CD4-positive, alpha-beta T cell (primary cell): ENCODE data around the gene ANKRD40. TPM values are rescaled to one million over a fixed set of nuclear protein-coding genes. Genes with fewer than 3 reads are reported as not detected.

Source experiments
- ATAC-seq: fragments of 200-7000 bp; cut with Tn5 transposase; one replicate; pipeline ENCODE4 v1.10.0; 2022; ENCODE audit warnings: mild to moderate bottlenecking; ENCODE audit not compliant: poor library complexity
- CTCF ChIA-PET: fragments of 350-600 bp; sonication (Branson Sonifier 250); formaldehyde crosslinking; loops from one replicate; lab custom pipeline; 2021; ENCODE audit warnings: antibody characterized with exemption, inconsistent platforms; lab: Charles Lee
- POLR2A ChIA-PET: fragments of 350-600 bp; sonication (Branson Sonifier 250); formaldehyde crosslinking; loops from one replicate; lab custom pipeline; 2021; ENCODE audit warnings: antibody characterized with exemption, inconsistent platforms; lab: Charles Lee
- DNase-seq, 14 experiments: peaks; one replicate each; pipeline ENCODE4 v3.0.0-alpha.2; 2013 to 2020; ENCODE audit warnings: mixed read lengths in 2 of 14
- H3K27ac ChIP-seq, 2 donors: one replicate each; pipeline versions ENCODE4 v1.5.1 to v1.7.0; 2013; ENCODE audit warnings: low read length in 2 of 2, low read depth in 1 of 2, mild to moderate bottlenecking in 1 of 2
- H3K27me3 ChIP-seq, 2 experiments: 1 replicate in 1 of 2; 2 replicates in 1 of 2; pipeline versions ENCODE4 v1.6.1 to v1.7.0; 2013; ENCODE audit warnings: low read length in 2 of 2, control low read depth in 1 of 2, mild to moderate bottlenecking in 1 of 2, moderate library complexity in 1 of 2; ENCODE audit not compliant: insufficient read depth in 2 of 2, control insufficient read depth in 1 of 2
- H3K36me3 ChIP-seq: one replicate; pipeline ENCODE4 v1.6.1; 2013; ENCODE audit warnings: low read length, control low read depth; ENCODE audit not compliant: insufficient read depth
- H3K4me1 ChIP-seq: one replicate; pipeline ENCODE4 v1.6.1; 2013; ENCODE audit warnings: low read length, control low read depth; ENCODE audit not compliant: insufficient read depth
- H3K4me3 ChIP-seq: one replicate; pipeline ENCODE4 v1.5.1; 2013; ENCODE audit warnings: mild to moderate bottlenecking, low read length, moderate library complexity
- H3K9me3 ChIP-seq, 2 experiments: 1 replicate in 1 of 2; 2 replicates in 1 of 2; pipeline versions ENCODE4 v1.6.1 to v1.7.0; 2013; ENCODE audit warnings: low read length in 2 of 2, mild to moderate bottlenecking in 2 of 2, control low read depth in 1 of 2, moderate library complexity in 1 of 2; ENCODE audit not compliant: control insufficient read depth in 1 of 2, insufficient read depth in 1 of 2
- H3K27ac Mint-ChIP-seq: one replicate; pipeline ENCODE4 v1.8.0; 2020; ENCODE audit warnings: mixed read lengths
- H3K27me3 Mint-ChIP-seq: one replicate; pipeline ENCODE4 v1.8.0; 2021; ENCODE audit warnings: mixed read lengths
- H3K36me3 Mint-ChIP-seq: one replicate; pipeline ENCODE4 v1.8.0; 2021; ENCODE audit warnings: low read depth, mixed read lengths
- H3K4me1 Mint-ChIP-seq: one replicate; pipeline ENCODE4 v1.8.0; 2021; ENCODE audit warnings: low read depth, mixed read lengths
- H3K4me3 Mint-ChIP-seq: one replicate; pipeline ENCODE4 v1.8.0; 2020; ENCODE audit warnings: mild to moderate bottlenecking, mixed read lengths
- H3K9me3 Mint-ChIP-seq: one replicate; pipeline ENCODE4 v1.8.0; 2020; ENCODE audit warnings: mixed read lengths
- CTCF ChIP-seq: fragments of 200-600 bp; IDR thresholded peaks from one replicate; pipeline ENCODE4 v1.8.0; 2022; ENCODE audit warnings: antibody characterized with exemption, mild to moderate bottlenecking
- intact Hi-C, 2 experiments: fragments of 100-400 bp; cut with DNase I in 1 of 2; cut with micrococcal nuclease in 1 of 2; formaldehyde crosslinking; loops; one replicate each; pipeline versions ENCODE4 v1.15.1 to v1.9.0; 2023 to 2025; cut with DNase I, micrococcal nuclease
- total RNA-seq, 174 experiments: library from RNA in 2 of 174; stranded (reverse) in 2 of 174; gene quantifications; one replicate each; pipeline ENCODE4 v1.2.3 and lab custom pipeline; 2021 to 2026

ANKRD40 gene
- total RNA-seq, 2 experiments from 2014 or later: 22.8 to 24.0 TPM

GRCh38 chr17:50685691-50686493, 21.8 kb downstream of the ANKRD40 start:
- Mint-ChIP-seq H3K27ac (no peak overlapping the region), H3K27me3 (peaks cover 18% of the 10 kb centered on the region), H3K9me3 (no peaks in the 10 kb centered on the region), H3K4me3 (no peak overlapping the region), H3K36me3 (no peaks in the 10 kb centered on the region), H3K4me1 (no peaks in the 10 kb centered on the region)
- no peaks in the 10 kb centered on the region for H3K4me1 ChIP-seq
- ATAC-seq (no peak), DNase-seq (no peak)
- no peaks in the 10 kb centered on the region for H3K27me3 ChIP-seq
- H3K27ac ChIP-seq: no peak overlapping the region
- H3K4me3 ChIP-seq: no peak overlapping the region
- CTCF ChIA-PET: interaction anchor here (0.6 kb wide), 1 partner anchor 92 kb away, joined by 3 read pairs; no protein-coding TSS in a partner anchor
- POLR2A ChIA-PET: no interaction called here
- H3K36me3 ChIP-seq: no peaks in the 10 kb centered on the region
- intact Hi-C loops: no loop called here
- no peak for TF ChIP-seq CTCF
- H3K9me3 ChIP-seq: no peaks in the 10 kb centered on the region

- peaks cover 18% of the 10 kb centered on the region for H3K27me3 Mint-ChIP-seq
- H3K27ac Mint-ChIP-seq: no peak overlapping the region
- ATAC-seq: no peak
- intact Hi-C loops: no loop called here
- no peaks in the 10 kb centered on the region for H3K27me3 ChIP-seq
- H3K36me3 Mint-ChIP-seq: no peaks in the 10 kb centered on the region
- ChIA-PET POLR2A (no interaction called here), CTCF (interaction anchor here (0.6 kb wide), 1 partner anchor 93 kb away, joined by 3 read pairs; no protein-coding TSS in a partner anchor)
- H3K4me3 ChIP-seq: no peak overlapping the region
- no peak overlapping the region for H3K4me3 Mint-ChIP-seq
- H3K4me1 Mint-ChIP-seq: no peaks in the 10 kb centered on the region
- H3K9me3 Mint-ChIP-seq: no peaks in the 10 kb centered on the region
- DNase-seq: no peak
- H3K9me3 ChIP-seq: no peaks in the 10 kb centered on the region
- no peak overlapping the region for H3K27ac ChIP-seq
- no peaks in the 10 kb centered on the region for H3K4me1 ChIP-seq
- no peak for TF ChIP-seq CTCF
- H3K36me3 ChIP-seq: no peaks in the 10 kb centered on the region
Observed at GRCh38 chr17:50685334-50685665, 22.4 kb downstream of the ANKRD40 start.

- H3K27ac Mint-ChIP-seq: no peak overlapping the region
- CTCF ChIA-PET: interaction anchor here (0.6 kb wide), 1 partner anchor 619 kb away, joined by 3 read pairs; no protein-coding TSS in a partner anchor
- intact Hi-C loops: no loop called here
Observed at GRCh38 chr17:50684612-50685333, 22.9 kb downstream of the ANKRD40 start.

More at GRCh38 chr17:50684612-50685333, 22.9 kb downstream of the ANKRD40 start:
- DNase-seq (no peak), ATAC-seq (no peak)
- Mint-ChIP-seq H3K36me3 (no peaks in the 10 kb centered on the region), H3K27me3 (peaks cover 22% of the 10 kb centered on the region), H3K9me3 (no peaks in the 10 kb centered on the region), H3K4me1 (no peaks in the 10 kb centered on the region), H3K4me3 (no peak overlapping the region)
- POLR2A ChIA-PET: no interaction called here
- no peaks in the 10 kb centered on the region for H3K27me3 ChIP-seq
- H3K4me1 ChIP-seq: no peaks in the 10 kb centered on the region
- H3K27ac ChIP-seq: no peak overlapping the region
- H3K9me3 ChIP-seq: no peaks in the 10 kb centered on the region
- H3K36me3 ChIP-seq: no peaks in the 10 kb centered on the region
- H3K4me3 ChIP-seq: no peak overlapping the region
- no peak for TF ChIP-seq CTCF
